ENCODE measurements around the gene IL1RL1. TPM values are rescaled to one million over a fixed set of nuclear protein-coding genes. Genes with fewer than 3 reads are reported as not detected.

IL1RL1 gene
- total RNA-seq, 1 experiment from 2014 or later = not detected

GRCh38 chr2:102283996-102284395 is 27.4 kb upstream of the IL1RL1 start:
- DNase-seq = no peak
- no peak overlapping the region for H3K4me3 ChIP-seq (ENCODE audit: insufficient read depth, low read depth, low read length)
- H3K27me3 ChIP-seq (ENCODE audit: control insufficient read depth, insufficient read depth, low read length) = no peaks in the 10 kb centered on the region
- no peaks in the 10 kb centered on the region for H3K36me3 ChIP-seq (replicated peaks; ENCODE audit: control insufficient read depth, insufficient read depth, low read length)

GRCh38 chr2:102284611-102285010 is 26.8 kb upstream of the IL1RL1 start:
- Histone ChIP-seq H3K4me3 (ENCODE audit: insufficient read depth, low read depth, low read length) (no peak overlapping the region), H3K27me3 (ENCODE audit: control insufficient read depth, insufficient read depth, low read length) (no peaks in the 10 kb centered on the region), H3K36me3 (replicated peaks; ENCODE audit: control insufficient read depth, insufficient read depth, low read length) (no peaks in the 10 kb centered on the region)
- no peak for DNase-seq

- no peak for DNase-seq
- no peaks in the 10 kb centered on the region for H3K36me3 ChIP-seq (replicated peaks; ENCODE audit: control insufficient read depth, insufficient read depth, low read length)
- H3K4me3 ChIP-seq (ENCODE audit: insufficient read depth, low read depth, low read length) = no peak overlapping the region
- H3K27me3 ChIP-seq (ENCODE audit: control insufficient read depth, insufficient read depth, low read length) = no peaks in the 10 kb centered on the region
Observed at GRCh38 chr2:102285368-102285767, 26.0 kb upstream of the IL1RL1 start.

- Histone ChIP-seq H3K4me3 (ENCODE audit: insufficient read depth, low read depth, low read length) (no peak overlapping the region), H3K27me3 (ENCODE audit: control insufficient read depth, insufficient read depth, low read length) (no peaks in the 10 kb centered on the region), H3K36me3 (replicated peaks; ENCODE audit: control insufficient read depth, insufficient read depth, low read length) (no peaks in the 10 kb centered on the region)
- DNase-seq = no peak
Observed at GRCh38 chr2:102286041-102286440, 25.3 kb upstream of the IL1RL1 start.

GRCh38 chr2:102289129-102289528 is 22.2 kb upstream of the IL1RL1 start:
- no peaks in the 10 kb centered on the region for H3K27me3 ChIP-seq (ENCODE audit: control insufficient read depth, insufficient read depth, low read length)
- no peaks in the 10 kb centered on the region for H3K36me3 ChIP-seq (replicated peaks; ENCODE audit: control insufficient read depth, insufficient read depth, low read length)
- no peak overlapping the region for H3K4me3 ChIP-seq (ENCODE audit: insufficient read depth, low read depth, low read length)
- no peak for DNase-seq

- no peak overlapping the region for H3K4me3 ChIP-seq (ENCODE audit: insufficient read depth, low read depth, low read length)
- H3K36me3 ChIP-seq (replicated peaks; ENCODE audit: control insufficient read depth, insufficient read depth, low read length) = no peaks in the 10 kb centered on the region
- H3K27me3 ChIP-seq (ENCODE audit: control insufficient read depth, insufficient read depth, low read length) = no peaks in the 10 kb centered on the region
- no peak for DNase-seq
Observed at GRCh38 chr2:102290594-102290993, 20.8 kb upstream of the IL1RL1 start.

- Histone ChIP-seq H3K27me3 (ENCODE audit: control insufficient read depth, insufficient read depth, low read length) (no peaks in the 10 kb centered on the region), H3K36me3 (replicated peaks; ENCODE audit: control insufficient read depth, insufficient read depth, low read length) (no peaks in the 10 kb centered on the region), H3K4me3 (ENCODE audit: insufficient read depth, low read depth, low read length) (no peak overlapping the region)
- no peak for DNase-seq
Observed at GRCh38 chr2:102291319-102292075, 19.9 kb upstream of the IL1RL1 start.

- no peak for DNase-seq
- no peaks in the 10 kb centered on the region for H3K27me3 ChIP-seq (ENCODE audit: control insufficient read depth, insufficient read depth, low read length)
- no peak overlapping the region for H3K4me3 ChIP-seq (ENCODE audit: insufficient read depth, low read depth, low read length)
- H3K36me3 ChIP-seq (replicated peaks; ENCODE audit: control insufficient read depth, insufficient read depth, low read length) = no peaks in the 10 kb centered on the region
Observed at GRCh38 chr2:102294802-102295489, 16.4 kb upstream of the IL1RL1 start.

GRCh38 chr2:102295566-102295965 is 15.8 kb upstream of the IL1RL1 start:
- no peaks in the 10 kb centered on the region for H3K36me3 ChIP-seq (replicated peaks; ENCODE audit: control insufficient read depth, insufficient read depth, low read length)
- no peak for DNase-seq
- H3K27me3 ChIP-seq (ENCODE audit: control insufficient read depth, insufficient read depth, low read length) = no peaks in the 10 kb centered on the region
- no peak overlapping the region for H3K4me3 ChIP-seq (ENCODE audit: insufficient read depth, low read depth, low read length)

GRCh38 chr2:102296449-102296848 is 14.9 kb upstream of the IL1RL1 start:
- no peak for DNase-seq
- H3K4me3 ChIP-seq (ENCODE audit: insufficient read depth, low read depth, low read length) = no peak overlapping the region
- H3K36me3 ChIP-seq (replicated peaks; ENCODE audit: control insufficient read depth, insufficient read depth, low read length) = no peaks in the 10 kb centered on the region
- no peaks in the 10 kb centered on the region for H3K27me3 ChIP-seq (ENCODE audit: control insufficient read depth, insufficient read depth, low read length)

- Histone ChIP-seq H3K4me3 (ENCODE audit: insufficient read depth, low read depth, low read length) (no peak overlapping the region), H3K27me3 (ENCODE audit: control insufficient read depth, insufficient read depth, low read length) (no peaks in the 10 kb centered on the region), H3K36me3 (replicated peaks; ENCODE audit: control insufficient read depth, insufficient read depth, low read length) (no peaks in the 10 kb centered on the region)
- no peak for DNase-seq
Observed at GRCh38 chr2:102297891-102298290, 13.5 kb upstream of the IL1RL1 start.

- Histone ChIP-seq H3K36me3 (replicated peaks; ENCODE audit: control insufficient read depth, insufficient read depth, low read length) (no peaks in the 10 kb centered on the region), H3K27me3 (ENCODE audit: control insufficient read depth, insufficient read depth, low read length) (no peaks in the 10 kb centered on the region), H3K4me3 (ENCODE audit: insufficient read depth, low read depth, low read length) (no peak overlapping the region)
- peak; percentile 30 for DNase-seq
Observed at GRCh38 chr2:102301867-102302362, 9.4 kb upstream of the IL1RL1 start.

GRCh38 chr2:102302458-102302857 is 8.9 kb upstream of the IL1RL1 start:
- Histone ChIP-seq H3K36me3 (replicated peaks; ENCODE audit: control insufficient read depth, insufficient read depth, low read length) (no peaks in the 10 kb centered on the region), H3K27me3 (ENCODE audit: control insufficient read depth, insufficient read depth, low read length) (no peaks in the 10 kb centered on the region), H3K4me3 (ENCODE audit: insufficient read depth, low read depth, low read length) (no peak overlapping the region)
- no peak for DNase-seq

GRCh38 chr2:102303589-102303988 is 7.8 kb upstream of the IL1RL1 start:
- Histone ChIP-seq H3K36me3 (replicated peaks; ENCODE audit: control insufficient read depth, insufficient read depth, low read length) (no peaks in the 10 kb centered on the region), H3K27me3 (ENCODE audit: control insufficient read depth, insufficient read depth, low read length) (no peaks in the 10 kb centered on the region), H3K4me3 (ENCODE audit: insufficient read depth, low read depth, low read length) (no peak overlapping the region)
- no peak for DNase-seq

- Histone ChIP-seq H3K36me3 (replicated peaks; ENCODE audit: control insufficient read depth, insufficient read depth, low read length) (no peaks in the 10 kb centered on the region), H3K27me3 (ENCODE audit: control insufficient read depth, insufficient read depth, low read length) (no peaks in the 10 kb centered on the region), H3K4me3 (ENCODE audit: insufficient read depth, low read depth, low read length) (no peak overlapping the region)
- DNase-seq = no peak
Observed at GRCh38 chr2:102304268-102304667, 7.1 kb upstream of the IL1RL1 start.

Measured in H7 (cell line).